HCT116 (cell line): Measurements from ENCODE around the gene NFATC1. TPM values are rescaled to one million over a fixed set of nuclear protein-coding genes. Genes with fewer than 3 reads are reported as not detected.

ENCODE experiments used
- ATAC-seq: fragments of 200-7000 bp; cut with Tn5 transposase; 2 replicates; pipeline ENCODE4 v1.9.1; 2020; ENCODE audit warnings: mild to moderate bottlenecking, moderate library complexity
- BruUV-seq: library from RNA; stranded (reverse); fragments of 400-500 nt; replicated peaks from 2 replicates; lab custom pipeline; 2021; lab: Mats Ljungman, UMichigan
- CTCF ChIA-PET: fragments of 300-600 bp; sonication (Branson Sonifier 250); formaldehyde crosslinking; loops from one replicate; lab custom pipeline; 2021; ENCODE audit warnings: antibody characterized with exemption; lab: Charles Lee
- POLR2A ChIA-PET: fragments of 300-600, 350-600 bp; sonication (Branson Sonifier 250); formaldehyde crosslinking; loops from one replicate; lab custom pipeline; 2021; ENCODE audit warnings: antibody characterized with exemption; lab: Charles Lee
- RAD21 ChIA-PET, 2 experiments: fragments of 300-600 bp; sonication (Branson Sonifier 250); formaldehyde crosslinking; loops; one replicate each; lab custom pipeline; 2023; ENCODE audit warnings: low total read pairs in 2 of 2; ENCODE audit not compliant: uncharacterized antibody in 2 of 2, unreplicated experiment in 2 of 2, low non-redundant PET in 1 of 2; lab: Charles Lee
- DNase-seq: peaks from one replicate; pipeline ENCODE4 v3.0.0-alpha.2; 2010; ENCODE audit warnings: low read depth, low spot score
- H2AFZ ChIP-seq: fragments of 200-600 bp; shearing (Covaris generic), sonication (generic); 2 replicates; pipeline ENCODE4 v1.6.1; 2017; ENCODE audit warnings: low read depth, mixed run types, mixed read lengths, antibody characterized with exemption, low read length; ENCODE audit not compliant: poor library complexity, severe bottlenecking
- H3K27ac ChIP-seq: 2 replicates; pipeline ENCODE4 v1.5.1; 2012; ENCODE audit warnings: low read depth, low read length
- H3K27me3 ChIP-seq: fragments of 200-600 bp; sonication (generic); 2 replicates; pipeline ENCODE4 v1.6.1; 2016; ENCODE audit warnings: mixed run types, low read length, mixed read lengths; ENCODE audit not compliant: insufficient read depth
- H3K36me3 ChIP-seq, 2 experiments: fragments of 200-500 bp in 1 of 2; fragments of 200-600 bp in 1 of 2; sonication (Bioruptor generic) in 1 of 2; sonication (generic) in 1 of 2; 2 replicates each; pipeline versions ENCODE4 v1.5.1 to v1.6.1; 2014 to 2016; ENCODE audit warnings: low read length in 2 of 2, inconsistent platforms in 1 of 2, mixed read lengths in 1 of 2, mixed run types in 1 of 2; ENCODE audit not compliant: insufficient read depth in 2 of 2, control insufficient read depth in 1 of 2
- H3K4me1 ChIP-seq, 2 experiments: fragments of 200-600 bp in 1 of 2; sonication (generic) in 1 of 2; 2 replicates each; pipeline versions ENCODE4 v1.5.1 to v1.6.1; 2012 to 2017; ENCODE audit warnings: low read length in 2 of 2, inconsistent platforms in 1 of 2, mild to moderate bottlenecking in 1 of 2, mixed read lengths in 1 of 2, mixed run types in 1 of 2, moderate library complexity in 1 of 2; ENCODE audit not compliant: insufficient read depth in 2 of 2, control insufficient read depth in 1 of 2
- H3K4me2 ChIP-seq: fragments of 200-600 bp; sonication (generic); 2 replicates; pipeline ENCODE4 v1.6.1; 2017; ENCODE audit warnings: mixed run types, low read length, mixed read lengths
- H3K4me3 ChIP-seq, 2 experiments: fragments of 200-600 bp in 1 of 2; sonication (generic) in 1 of 2; replicated peaks in 1 of 2; 2 replicates each; pipeline ENCODE4 v1.5.1; 2011 to 2016; ENCODE audit warnings: low read length in 2 of 2, control low read depth in 1 of 2, low read depth in 1 of 2, mild to moderate bottlenecking in 1 of 2, mixed read lengths in 1 of 2, mixed run types in 1 of 2
- H3K79me2 ChIP-seq: fragments of 200-600 bp; sonication (generic); 2 replicates; pipeline ENCODE4 v1.6.1; 2017; ENCODE audit warnings: mild to moderate bottlenecking, mixed run types, low read length, moderate library complexity, mixed read lengths; ENCODE audit not compliant: insufficient read depth
- H3K9ac ChIP-seq: fragments of 200-600 bp; sonication (generic); 2 replicates; pipeline ENCODE4 v1.6.1; 2016; ENCODE audit warnings: low read length, mixed read lengths
- H3K9me2 ChIP-seq: fragments of 200-600 bp; sonication (generic), shearing (Covaris generic); 2 replicates; pipeline ENCODE4 v1.6.1; 2017; ENCODE audit warnings: mixed run types, mild to moderate bottlenecking, moderate library complexity; ENCODE audit not compliant: insufficient read depth
- H3K9me3 ChIP-seq, 2 experiments: fragments of 200-500 bp in 1 of 2; fragments of 200-600 bp in 1 of 2; sonication (Bioruptor generic) in 1 of 2; sonication (generic) in 1 of 2; 2 replicates each; pipeline ENCODE4 v1.6.1; 2014 to 2017; ENCODE audit warnings: low read length in 2 of 2, mixed read lengths in 2 of 2, inconsistent platforms in 1 of 2, low read depth in 1 of 2, mild to moderate bottlenecking in 1 of 2, mixed run types in 1 of 2, moderate library complexity in 1 of 2; ENCODE audit not compliant: control insufficient read depth in 1 of 2, insufficient read depth in 1 of 2
- H4K20me1 ChIP-seq: fragments of 200-600 bp; sonication (generic), shearing (Covaris generic); 2 replicates; pipeline ENCODE4 v1.6.1; 2017; ENCODE audit warnings: mixed run types, mild to moderate bottlenecking, moderate library complexity; ENCODE audit not compliant: insufficient read depth
- CEBPB ChIP-seq: IDR thresholded peaks from 2 replicates; pipeline ENCODE4 v1.6.1; 2012; ENCODE audit warnings: low read depth
- EGR1 ChIP-seq: IDR thresholded peaks from 2 replicates; pipeline ENCODE4 v1.6.1; 2012; ENCODE audit warnings: low read depth
- ELF1 ChIP-seq: IDR thresholded peaks from 2 replicates; pipeline ENCODE4 v1.6.1; 2012; ENCODE audit warnings: low read depth, borderline replicate concordance
- SP1 ChIP-seq: IDR thresholded peaks from 2 replicates; pipeline ENCODE4 v1.6.1; 2012; ENCODE audit warnings: low read depth
- SRF ChIP-seq: IDR thresholded peaks from 2 replicates; pipeline ENCODE4 v1.6.1; 2012; ENCODE audit warnings: low read depth
- ZFX ChIP-seq: fragments of 450-650 bp; IDR thresholded peaks from 2 replicates; pipeline ENCODE4 v1.6.1; 2017
- intact Hi-C: fragments of 100-400 bp; cut with micrococcal nuclease; formaldehyde crosslinking; loops from 2 replicates; pipeline ENCODE4 v1.10.0; 2022
- total RNA-seq: library from RNA; stranded (reverse); gene quantifications from one replicate; pipeline ENCODE4 v1.2.1, GENCODE V29; 2021; ENCODE audit not compliant: unreplicated experiment
- TF ChIP-seq, protein P1 (sequence below): IDR thresholded peaks from 2 replicates; pipeline ENCODE4 v1.6.1; 2011; ENCODE audit warnings: mild to moderate bottlenecking, low read length, moderate library complexity; ENCODE audit not compliant: insufficient replicate concordance; ENCODE audit errors: extremely low read depth
- TF ChIP-seq, protein P2 (sequence below): IDR thresholded peaks from 2 replicates; pipeline ENCODE4 v1.6.1; 2012
- TF ChIP-seq, protein P3 (sequence below): IDR thresholded peaks from 2 replicates; pipeline ENCODE4 v1.6.1; 2012

NFATC1 gene
- total RNA-seq, 1 experiment from 2014 or later = 20.8 TPM

DNA sequence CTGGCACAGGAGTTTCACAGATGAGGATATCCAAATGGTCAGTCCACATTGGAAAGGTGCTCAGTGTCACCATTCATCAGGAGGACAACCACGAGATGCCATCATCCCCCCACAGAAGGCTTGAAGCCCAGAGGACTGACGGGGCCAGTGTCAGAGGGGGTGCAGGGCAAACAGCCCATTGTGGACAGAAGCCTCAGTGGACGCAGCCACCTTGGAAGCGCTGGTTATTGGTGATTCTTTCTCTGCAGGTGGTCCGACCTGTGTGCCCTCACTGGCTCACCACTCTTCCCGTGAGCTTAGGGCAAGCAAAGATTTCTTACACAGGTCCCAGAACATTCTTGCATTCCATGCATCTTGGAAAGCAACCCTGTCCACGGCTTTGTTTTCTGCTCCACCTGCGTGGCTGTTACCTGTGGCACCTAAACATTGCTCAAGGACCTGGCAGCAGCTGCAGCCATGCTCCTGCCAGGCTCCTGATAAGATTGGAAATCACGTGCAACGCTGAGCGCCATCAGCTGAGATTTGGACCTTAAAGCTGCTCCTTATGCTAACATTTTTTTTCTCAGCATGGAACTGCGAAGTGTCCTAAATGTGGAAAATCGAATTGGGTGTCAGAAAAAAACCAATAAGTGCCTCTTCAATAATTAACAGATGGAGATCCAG is 172.9 kb downstream of the NFATC1 start:
- H3K9me3 ChIP-seq = peaks cover 12 to 17% of the 10 kb centered on the region in 2 experiments; a peak in 2 of 4 replicates
- no peak for TF ChIP-seq ZFX
- TF ChIP-seq EGR1 = no peak
- TF ChIP-seq, protein P1, sequence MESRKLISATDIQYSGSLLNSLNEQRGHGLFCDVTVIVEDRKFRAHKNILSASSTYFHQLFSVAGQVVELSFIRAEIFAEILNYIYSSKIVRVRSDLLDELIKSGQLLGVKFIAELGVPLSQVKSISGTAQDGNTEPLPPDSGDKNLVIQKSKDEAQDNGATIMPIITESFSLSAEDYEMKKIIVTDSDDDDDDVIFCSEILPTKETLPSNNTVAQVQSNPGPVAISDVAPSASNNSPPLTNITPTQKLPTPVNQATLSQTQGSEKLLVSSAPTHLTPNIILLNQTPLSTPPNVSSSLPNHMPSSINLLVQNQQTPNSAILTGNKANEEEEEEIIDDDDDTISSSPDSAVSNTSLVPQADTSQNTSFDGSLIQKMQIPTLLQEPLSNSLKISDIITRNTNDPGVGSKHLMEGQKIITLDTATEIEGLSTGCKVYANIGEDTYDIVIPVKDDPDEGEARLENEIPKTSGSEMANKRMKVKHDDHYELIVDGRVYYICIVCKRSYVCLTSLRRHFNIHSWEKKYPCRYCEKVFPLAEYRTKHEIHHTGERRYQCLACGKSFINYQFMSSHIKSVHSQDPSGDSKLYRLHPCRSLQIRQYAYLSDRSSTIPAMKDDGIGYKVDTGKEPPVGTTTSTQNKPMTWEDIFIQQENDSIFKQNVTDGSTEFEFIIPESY = no peak
- no peak for TF ChIP-seq SRF
- no peak for TF ChIP-seq SP1
- TF ChIP-seq CEBPB = no peak
- TF ChIP-seq, protein P2, sequence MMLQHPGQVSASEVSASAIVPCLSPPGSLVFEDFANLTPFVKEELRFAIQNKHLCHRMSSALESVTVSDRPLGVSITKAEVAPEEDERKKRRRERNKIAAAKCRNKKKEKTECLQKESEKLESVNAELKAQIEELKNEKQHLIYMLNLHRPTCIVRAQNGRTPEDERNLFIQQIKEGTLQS = no peak
- TF ChIP-seq ELF1 = no peak
- TF ChIP-seq, protein P3, sequence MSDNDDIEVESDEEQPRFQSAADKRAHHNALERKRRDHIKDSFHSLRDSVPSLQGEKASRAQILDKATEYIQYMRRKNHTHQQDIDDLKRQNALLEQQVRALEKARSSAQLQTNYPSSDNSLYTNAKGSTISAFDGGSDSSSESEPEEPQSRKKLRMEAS = no peak

More for the DNA sequence above, 172.9 kb downstream of the NFATC1 start:
- H2AFZ ChIP-seq = no peak overlapping the region
- ChIA-PET POLR2A (no interaction called here), RAD21 (no interaction called here), CTCF (no interaction called here)
- intact Hi-C loops = no loop called here
- no peak for ATAC-seq
- no peak overlapping the region for H3K4me2 ChIP-seq
- no TSS peak for BruUV-seq
- no peak for DNase-seq
- H3K27me3 ChIP-seq = no peaks in the 10 kb centered on the region
- H3K79me2 ChIP-seq = no peaks in the 10 kb centered on the region
- H3K9me2 ChIP-seq = no peaks in the 10 kb centered on the region
- H3K4me3 ChIP-seq = no peak overlapping the region
- peaks cover 24 to 33% of the 10 kb centered on the region in 2 experiments for H3K4me1 ChIP-seq
- H3K9ac ChIP-seq = no peak overlapping the region
- no peaks in the 10 kb centered on the region for H3K36me3 ChIP-seq
- no peak overlapping the region for H3K27ac ChIP-seq
- no peaks in the 10 kb centered on the region for H4K20me1 ChIP-seq
